HEK293 (cell line): Measurements from ENCODE around the gene FCMR.
"Not testable (repeated sequence)": the region's sequence is repeated elsewhere in the genome, so short reads cannot be mapped to it uniquely, and the experiment has no call there.

Experiments
- CTCF ChIP-seq: fragments of 450-650 bp; formaldehyde crosslinking; IDR thresholded peaks from 2 replicates; pipeline ENCODE4 v1.5.1; 2016; ENCODE audit warnings: missing biosample characterization, missing genetic modification characterization
- KLF9 ChIP-seq: fragments of 450-650 bp; formaldehyde crosslinking; IDR thresholded peaks from 2 replicates; pipeline ENCODE4 v1.5.1; 2016; ENCODE audit warnings: missing biosample characterization, missing genetic modification characterization, low read depth
- REPIN1 ChIP-seq: fragments of 450-650 bp; formaldehyde crosslinking; IDR thresholded peaks from 2 replicates; pipeline ENCODE4 v1.5.1; 2017; ENCODE audit warnings: missing biosample characterization, missing genetic modification characterization, low read depth
- SCRT2 ChIP-seq: fragments of 450-650 bp; formaldehyde crosslinking; IDR thresholded peaks from 2 replicates; pipeline ENCODE4 v1.5.1; 2016; ENCODE audit warnings: missing biosample characterization, missing genetic modification characterization
- YY2 ChIP-seq: fragments of 450-650 bp; formaldehyde crosslinking; IDR thresholded peaks from 2 replicates; pipeline ENCODE4 v1.5.1; 2016; ENCODE audit warnings: missing biosample characterization, missing genetic modification characterization
- ZBTB7A ChIP-seq: fragments of 450-650 bp; formaldehyde crosslinking; IDR thresholded peaks from 2 replicates; pipeline ENCODE4 v1.5.1; 2016; ENCODE audit warnings: low read depth, missing biosample characterization, missing genetic modification characterization
- ZNF174 ChIP-seq: fragments of 450-650 bp; formaldehyde crosslinking; IDR thresholded peaks from 2 replicates; pipeline ENCODE4 v1.5.0; 2017; ENCODE audit warnings: missing biosample characterization, mild to moderate bottlenecking, missing genetic modification characterization
- ZNF202 ChIP-seq: fragments of 450-650 bp; formaldehyde crosslinking; IDR thresholded peaks from 2 replicates; pipeline ENCODE4 v1.5.1; 2016; ENCODE audit warnings: missing biosample characterization, missing genetic modification characterization, borderline replicate concordance
- ZNF292 ChIP-seq: fragments of 450-650 bp; formaldehyde crosslinking; IDR thresholded peaks from 2 replicates; pipeline ENCODE4 v1.5.1; 2016; ENCODE audit warnings: low read depth, missing biosample characterization, missing genetic modification characterization, borderline replicate concordance
- ZNF416 ChIP-seq: fragments of 450-650 bp; formaldehyde crosslinking; IDR thresholded peaks from 2 replicates; pipeline ENCODE4 v1.5.1; 2016; ENCODE audit warnings: missing biosample characterization, missing genetic modification characterization
- ZNF423 ChIP-seq: fragments of 450-650 bp; formaldehyde crosslinking; IDR thresholded peaks from 2 replicates; pipeline ENCODE4 v1.5.1; 2016; ENCODE audit warnings: missing biosample characterization, missing genetic modification characterization
- ZNF670 ChIP-seq: fragments of 450-650 bp; formaldehyde crosslinking; IDR thresholded peaks from 2 replicates; pipeline ENCODE4 v1.5.1; 2016; ENCODE audit warnings: missing biosample characterization, missing genetic modification characterization, low read depth

GRCh38 chr1:206853696-206854095 lies 68.0 kb downstream of the FCMR start:
- TF ChIP-seq ZBTB7A (tag by site-specific recombination); CTCF (tag by site-specific recombination); YY2 (tag by site-specific recombination); SCRT2; REPIN1 (tag by site-specific recombination); ZNF416 (tag by site-specific recombination); ZNF423; KLF9 (tag by site-specific recombination); ZNF174 (tag by site-specific recombination); ZNF670 (tag by site-specific recombination); ZNF292 (tag by site-specific recombination); ZNF202: not testable (repeated sequence)
